Pancreas (tissue), 10 donors: ENCODE results near the gene GAB1. TPM values are rescaled to one million over a fixed set of nuclear protein-coding genes. Genes with fewer than 3 reads are reported as not detected.

Source experiments
- ATAC-seq, 4 donors: fragments of 200-7000 bp; cut with Tn5 transposase; one replicate each; pipeline versions ENCODE4 v1.8.0 to v1.9.1; 2020; ENCODE audit warnings: mild to moderate bottlenecking in 4 of 4, moderate library complexity in 4 of 4
- DNase-seq, 6 donors: peaks; one replicate each; pipeline ENCODE4 v3.0.0-alpha.2; 2020
- FAIRE-seq: peaks from 2 replicates; lab custom pipeline; 2012; peaks lifted over from hg19 to GRCh38; lab: Jason Lieb, UNC
- H3K27ac ChIP-seq, 4 donors: fragments of 200-600 bp; sonication (generic); 1 replicate in 3 of 4; 2 replicates in 1 of 4; pipeline versions ENCODE4 v1.5.0 to v1.8.0; 2020
- H3K27me3 ChIP-seq, 4 donors: fragments of 200-600 bp; one replicate each; pipeline ENCODE4 v1.8.0; 2021
- H3K36me3 ChIP-seq, 3 donors: fragments of 200-600 bp; sonication (generic) in 1 of 3; one replicate each; pipeline versions ENCODE4 v1.5.0 to v1.8.0; 2020 to 2021
- H3K4me1 ChIP-seq, 3 donors: fragments of 200-600 bp; one replicate each; pipeline ENCODE4 v1.8.0; 2021
- H3K4me3 ChIP-seq, 4 donors: fragments of 200-600 bp; sonication (generic) in 2 of 4; one replicate each; pipeline versions ENCODE4 v1.5.0 to v1.8.0; 2020 to 2021
- H3K9me3 ChIP-seq, 4 donors: fragments of 200-600 bp; one replicate each; pipeline ENCODE4 v1.8.0; 2021
- WGBS, 2 donors: extraction: QIAGEN DNeasy Blood & Tissue Kit; methylation state at CpG; one replicate each; pipeline ENCODE4 v1.1.7; 2013; 5-methylcytosine and 5-hydroxymethylcytosine counted together
- intact Hi-C, 3 donors: fragments of 100-400 bp; cut with DNase I; formaldehyde crosslinking; loops; one replicate each; pipeline versions ENCODE4 v1.11.1 to v1.14.2; 2022
- polyA plus RNA-seq, 2 donors: library from polyadenylated mRNA; stranded (reverse); fragments of 200-250 nt; gene quantifications; one replicate each; pipeline ENCODE4 v1.2.3, GENCODE V29; 2013
- total RNA-seq, 6 donors: library from RNA; stranded (reverse); fragmentation: NEBNext Ultra II Directional in 4 of 6; extraction: Animal tissue kit (Norgen Biotek cat#: 25700) in 4 of 6; gene quantifications; one replicate each; pipeline versions ENCODE4 v1.2.1 to v1.2.4, GENCODE V29; 2021 to 2023
- TF ChIP-seq, protein P1 (sequence below), 4 donors: fragments of 200-600 bp; sonication (generic) in 3 of 4; IDR thresholded peaks; one replicate each; pipeline versions ENCODE4 v1.5.0 to v1.8.0; 2021; ENCODE audit warnings: antibody characterized with exemption in 4 of 4
- donor health status: healthy with polysubstance abuse.
- donor health status: DM: no; HTN: no; CAD: no; lungs with moderate emphysema.
- donor health status: DM: no; HTN: no; CAD: no.
- donor health status: control.
- donor health status: control.
- donor health status: Bipolar disorder and iron deficiency.
- donor health status: DM: yes; HTN: yes; CAD: no.
- donor health status: DM: no; HTN: no; CAD: no.
- donor health status: DM: no; HTN: no; CAD: no.
- donor health status: DM: yes; HTN: yes; CAD: no.

The GAB1 gene
- total and polyA plus RNA-seq, 8 donors: 3.0 to 21.2 (median 9.9) TPM

DNA sequence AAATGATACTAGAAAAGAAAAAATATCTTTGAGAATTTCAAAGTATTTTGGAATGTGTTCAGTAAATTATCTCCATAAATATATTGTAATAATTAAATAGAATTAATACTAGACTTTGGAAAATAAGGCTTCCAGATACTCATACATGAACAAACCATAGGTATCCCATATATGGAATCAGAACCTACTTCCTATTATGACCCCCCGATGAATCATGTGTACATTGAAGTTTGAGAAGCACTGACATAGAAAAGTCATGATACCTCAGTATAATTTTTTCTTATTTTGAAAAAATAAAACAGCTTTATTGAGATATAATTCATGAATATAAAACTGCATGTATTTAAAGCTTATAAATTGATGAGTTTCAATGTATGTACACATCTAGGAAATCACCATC is 149.6 kb downstream of the GAB1 start:
- 73 to 82% methylated on average over 1 of the region's 1 CpG for WGBS, 2 donors
- Histone ChIP-seq H3K36me3 (no peaks in the 10 kb centered on the region), H3K4me3 (no peak overlapping the region), H3K27ac (no peak overlapping the region), H3K4me1 (no peaks in the 10 kb centered on the region), H3K27me3 (no peaks in the 10 kb centered on the region), H3K9me3 (no peaks in the 10 kb centered on the region)
- peak; percentile 26 for FAIRE-seq
- ATAC-seq: no peak
- intact Hi-C loops: loop anchor here in 1 of 3 donors (10.0 kb wide), 1 partner anchor 282 kb away; no protein-coding TSS in a partner anchor
- TF ChIP-seq, protein P1, sequence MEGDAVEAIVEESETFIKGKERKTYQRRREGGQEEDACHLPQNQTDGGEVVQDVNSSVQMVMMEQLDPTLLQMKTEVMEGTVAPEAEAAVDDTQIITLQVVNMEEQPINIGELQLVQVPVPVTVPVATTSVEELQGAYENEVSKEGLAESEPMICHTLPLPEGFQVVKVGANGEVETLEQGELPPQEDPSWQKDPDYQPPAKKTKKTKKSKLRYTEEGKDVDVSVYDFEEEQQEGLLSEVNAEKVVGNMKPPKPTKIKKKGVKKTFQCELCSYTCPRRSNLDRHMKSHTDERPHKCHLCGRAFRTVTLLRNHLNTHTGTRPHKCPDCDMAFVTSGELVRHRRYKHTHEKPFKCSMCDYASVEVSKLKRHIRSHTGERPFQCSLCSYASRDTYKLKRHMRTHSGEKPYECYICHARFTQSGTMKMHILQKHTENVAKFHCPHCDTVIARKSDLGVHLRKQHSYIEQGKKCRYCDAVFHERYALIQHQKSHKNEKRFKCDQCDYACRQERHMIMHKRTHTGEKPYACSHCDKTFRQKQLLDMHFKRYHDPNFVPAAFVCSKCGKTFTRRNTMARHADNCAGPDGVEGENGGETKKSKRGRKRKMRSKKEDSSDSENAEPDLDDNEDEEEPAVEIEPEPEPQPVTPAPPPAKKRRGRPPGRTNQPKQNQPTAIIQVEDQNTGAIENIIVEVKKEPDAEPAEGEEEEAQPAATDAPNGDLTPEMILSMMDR (IDR thresholded peaks at IDR 0.05): no peak
- no peak for DNase-seq

DNA sequence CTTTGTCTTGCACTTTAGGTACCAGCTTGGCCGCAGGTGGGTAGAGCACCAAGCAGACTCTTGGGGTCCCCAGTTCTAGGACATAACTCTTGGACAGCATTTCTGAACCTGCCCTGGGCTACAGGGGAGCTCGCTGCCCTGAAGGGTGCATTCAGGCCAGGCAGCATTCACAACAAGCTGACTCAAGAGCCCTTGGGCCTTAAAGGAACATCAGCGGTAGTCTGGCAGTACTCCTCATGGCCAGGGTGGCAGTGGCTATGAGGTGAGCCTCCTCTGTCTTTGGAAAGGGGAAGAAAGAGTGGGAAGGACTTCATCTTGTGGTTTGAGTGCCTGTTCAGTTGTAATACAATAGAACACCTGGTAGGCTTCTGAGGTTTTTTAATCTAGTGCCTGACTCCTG is 152.0 kb downstream of the GAB1 start:
- H3K4me3 ChIP-seq: no peak overlapping the region
- no peak for DNase-seq
- TF ChIP-seq, protein P1 (IDR thresholded peaks at IDR 0.05): no peak
- no peak for ATAC-seq
- no peaks in the 10 kb centered on the region for H3K9me3 ChIP-seq
- 97 to 98% methylated on average over 3 of the region's 3 CpGs for WGBS, 2 donors
- no peaks in the 10 kb centered on the region for H3K36me3 ChIP-seq
- no peaks in the 10 kb centered on the region for H3K4me1 ChIP-seq
- no peak overlapping the region for H3K27ac ChIP-seq
- no peak for FAIRE-seq
- no peaks in the 10 kb centered on the region for H3K27me3 ChIP-seq
- intact Hi-C loops: loop anchor here in 1 of 3 donors (10.0 kb wide), 1 partner anchor 284 kb away; no protein-coding TSS in a partner anchor

DNA sequence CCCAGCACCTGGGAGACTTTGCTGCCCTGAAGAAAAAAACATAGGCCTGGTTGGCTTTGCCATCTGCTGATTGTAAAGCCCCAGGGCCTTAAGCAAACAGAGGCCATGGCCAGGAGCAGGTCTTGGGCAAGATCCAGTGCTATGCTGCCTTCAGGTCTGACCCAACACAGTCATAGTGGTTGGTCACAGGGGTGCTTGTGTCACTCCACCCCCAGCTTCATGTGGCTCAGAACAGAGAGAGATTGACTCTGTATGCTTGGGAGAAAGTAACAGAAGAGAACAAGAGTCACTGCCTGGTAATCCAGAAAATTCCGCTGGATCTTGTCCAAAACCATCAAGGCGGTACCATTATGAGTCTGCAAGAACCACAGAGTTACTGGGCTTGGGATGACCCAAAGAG is 152.4 kb downstream of the GAB1 start:
- intact Hi-C loops: loop anchor here in 1 of 3 donors (10.0 kb wide), 1 partner anchor 284 kb away; no protein-coding TSS in a partner anchor
- Histone ChIP-seq H3K4me3 (no peak overlapping the region), H3K27ac (no peak overlapping the region), H3K4me1 (no peaks in the 10 kb centered on the region), H3K27me3 (no peaks in the 10 kb centered on the region), H3K36me3 (no peaks in the 10 kb centered on the region), H3K9me3 (no peaks in the 10 kb centered on the region)
- 91 to 97% methylated on average over 2 of the region's 2 CpGs for WGBS, 2 donors
- ATAC-seq (no peak), DNase-seq (no peak), FAIRE-seq (no peak)
- TF ChIP-seq, protein P1 (IDR thresholded peaks at IDR 0.05): no peak

DNA sequence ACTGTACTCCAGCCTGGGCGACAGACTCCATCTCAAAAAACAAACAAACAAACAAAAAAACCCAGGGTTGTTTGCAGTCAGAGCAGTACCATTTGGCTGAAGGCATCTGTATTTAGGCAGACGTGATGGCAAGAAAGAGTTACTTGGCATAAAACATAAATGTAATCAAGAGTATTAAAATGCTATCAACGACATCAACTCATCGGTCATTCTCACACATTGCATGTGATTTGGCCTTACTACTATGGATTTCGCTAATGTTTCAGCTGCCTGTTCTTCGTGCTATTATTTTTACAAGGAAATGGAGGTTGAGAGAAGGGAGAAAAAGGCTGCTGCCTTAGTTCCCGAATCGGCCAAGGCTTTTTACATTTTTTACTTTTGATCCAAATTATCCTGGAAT is 161.3 kb downstream of the GAB1 start:
- TF ChIP-seq, protein P1 (IDR thresholded peaks at IDR 0.05): no peak
- no peak for DNase-seq
- H3K4me1 ChIP-seq: no peaks in the 10 kb centered on the region
- no peak overlapping the region for H3K27ac ChIP-seq
- 66 to 68% methylated on average over 8 of the region's 8 CpGs for WGBS, 2 donors
- intact Hi-C loops: no loop called here
- ATAC-seq: no peak
- no peak overlapping the region for H3K4me3 ChIP-seq
- FAIRE-seq: no peak
- H3K9me3 ChIP-seq: no peaks in the 10 kb centered on the region
- no peaks in the 10 kb centered on the region for H3K27me3 ChIP-seq
- no peaks in the 10 kb centered on the region for H3K36me3 ChIP-seq

DNA sequence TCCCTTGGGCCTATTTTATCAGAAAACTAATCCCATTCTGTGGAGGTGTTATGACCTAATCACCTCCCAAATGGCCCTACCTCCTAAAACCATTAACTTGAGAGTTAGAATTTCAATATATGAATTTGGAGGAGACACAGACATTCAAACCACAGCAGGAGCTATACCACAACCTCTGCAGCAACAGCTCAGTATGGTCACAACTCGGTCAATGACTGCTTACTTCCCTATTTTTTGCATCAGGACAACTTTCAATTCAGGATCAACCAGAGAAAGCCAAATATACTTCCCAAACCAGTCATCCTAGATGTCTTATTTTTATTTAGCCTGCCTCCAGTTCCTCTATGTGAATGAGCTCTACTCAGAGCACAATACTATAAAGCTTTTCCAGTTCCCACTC is 165.6 kb downstream of the GAB1 start:
- no peak for DNase-seq
- no peaks in the 10 kb centered on the region for H3K36me3 ChIP-seq
- no peak for FAIRE-seq
- no peak for ATAC-seq
- no peaks in the 10 kb centered on the region for H3K27me3 ChIP-seq
- H3K27ac ChIP-seq: no peak overlapping the region
- 80 to 93% methylated on average over 1 of the region's 1 CpG for WGBS, 2 donors
- H3K4me1 ChIP-seq: no peaks in the 10 kb centered on the region
- no peaks in the 10 kb centered on the region for H3K9me3 ChIP-seq
- no peak overlapping the region for H3K4me3 ChIP-seq
- TF ChIP-seq, protein P1 (IDR thresholded peaks at IDR 0.05): no peak
- intact Hi-C loops: no loop called here
